Naive thymus-derived CD8-positive, alpha-beta T cell (primary cell): ENCODE results near the gene CDC20B. TPM values are rescaled to one million over a fixed set of nuclear protein-coding genes. Genes with fewer than 3 reads are reported as not detected.

Experiments used
- ATAC-seq, 2 donors: fragments of 150-1000 bp; cut with Tn5 transposase in 1 of 2; sonication (Bioruptor Pico), chemical (Tn5 transposase) in 1 of 2; 1 replicate in 1 of 2; 2 replicates in 1 of 2; pipeline ENCODE4 v1.10.0; 2021; ENCODE audit warnings: mild to moderate bottlenecking in 2 of 2, moderate library complexity in 2 of 2
- POLR2A ChIA-PET: fragments of 350-600 bp; sonication (Branson Sonifier 250); formaldehyde crosslinking; loops from one replicate; lab custom pipeline; 2021; ENCODE audit warnings: antibody characterized with exemption; lab: Charles Lee
- DNase-seq, 10 donors: peaks; one replicate each; pipeline versions ENCODE4 v3.0.0 to v3.0.0-alpha.2; 2020 to 2022
- H3K27ac Mint-ChIP-seq, 10 donors: one replicate each; pipeline ENCODE4 v1.8.0; 2020 to 2022; ENCODE audit warnings: mild to moderate bottlenecking in 10 of 10, mixed read lengths in 10 of 10, moderate library complexity in 4 of 10, inconsistent platforms in 1 of 10
- H3K27me3 Mint-ChIP-seq, 5 donors: one replicate each; pipeline ENCODE4 v1.8.0; 2021 to 2022; ENCODE audit warnings: mixed read lengths in 5 of 5
- H3K36me3 Mint-ChIP-seq, 3 donors: one replicate each; pipeline ENCODE4 v1.8.0; 2020 to 2022; ENCODE audit warnings: mixed read lengths in 3 of 3, mild to moderate bottlenecking in 2 of 3, inconsistent platforms in 1 of 3
- H3K4me1 Mint-ChIP-seq, 4 donors: one replicate each; pipeline ENCODE4 v1.8.0; 2021 to 2022; ENCODE audit warnings: mixed read lengths in 4 of 4
- H3K4me3 Mint-ChIP-seq, 10 donors: one replicate each; pipeline ENCODE4 v1.8.0; 2020 to 2022; ENCODE audit warnings: mild to moderate bottlenecking in 10 of 10, mixed read lengths in 10 of 10, moderate library complexity in 6 of 10, inconsistent platforms in 1 of 10
- H3K9me3 Mint-ChIP-seq, 9 donors: one replicate each; pipeline ENCODE4 v1.8.0; 2020 to 2022; ENCODE audit warnings: mixed read lengths in 9 of 9, mild to moderate bottlenecking in 3 of 9, inconsistent platforms in 1 of 9, moderate library complexity in 1 of 9
- polyA plus RNA-seq, 3 donors: library from polyadenylated mRNA; unstranded; fragments of 300-500 nt; fragmentation: Illumina TruSeq; gene quantifications; one replicate each; pipeline ENCODE4 v1.2.3, GENCODE V29; 2021
- total RNA-seq, 8 experiments: library from RNA in 2 of 8; stranded (reverse) in 2 of 8; gene quantifications; one replicate each; pipeline ENCODE4 v1.2.3 and lab custom pipeline; 2021 to 2026

Gene CDC20B
- total and polyA plus RNA-seq, 5 experiments from 2014 or later: not detected

GRCh38 chr5:55180016-55180415 is 7.0 kb upstream of the CDC20B start:
- ATAC-seq: no peak
- POLR2A ChIA-PET: no interaction called here
- Mint-ChIP-seq H3K36me3 (peaks cover 2 to 8% (median 4%) of the 10 kb centered on the region in 3 donors), H3K9me3 (peaks cover 0 to 8% (median 0%) of the 10 kb centered on the region in 9 donors), H3K4me1 (peaks cover 7 to 18% (median 15%) of the 10 kb centered on the region in 4 donors), H3K4me3 (no peak overlapping the region), H3K27me3 (peaks cover 42 to 76% (median 53%) of the 10 kb centered on the region in 5 donors), H3K27ac (no peak overlapping the region)
- no peak for DNase-seq

DNA sequence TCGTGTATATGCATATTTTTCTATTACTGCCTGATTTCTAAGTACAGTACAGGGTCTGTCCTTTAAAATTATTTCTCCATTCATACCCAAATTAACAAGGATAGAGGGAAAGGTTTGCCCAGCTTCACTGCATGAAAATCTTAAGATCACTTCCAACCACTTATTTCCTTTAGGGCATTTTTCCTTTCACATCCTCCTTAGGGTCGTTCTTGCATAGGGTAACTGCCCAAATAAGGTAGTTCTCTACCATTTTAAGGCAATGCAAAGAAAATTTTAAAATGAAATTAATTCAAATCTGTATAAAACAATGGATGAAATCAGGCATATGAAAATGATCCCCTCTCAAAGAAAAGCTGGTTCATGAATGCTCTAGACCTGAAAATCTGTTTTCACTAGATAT is 4.1 kb upstream of the CDC20B start:
- Mint-ChIP-seq H3K27me3 (peaks cover 50 to 87% (median 64%) of the 10 kb centered on the region in 5 donors), H3K4me3 (peak overlapping the region in 8 of 10 donors; percentile 6 to 52 (median 38)), H3K9me3 (peaks cover 0 to 5% (median 0%) of the 10 kb centered on the region in 9 donors), H3K36me3 (peaks cover 0 to 2% (median 2%) of the 10 kb centered on the region in 3 donors), H3K4me1 (peaks cover 15 to 37% (median 33%) of the 10 kb centered on the region in 4 donors), H3K27ac (no peak overlapping the region)
- ATAC-seq (no peak), DNase-seq (no peak)
- POLR2A ChIA-PET: no interaction called here

DNA sequence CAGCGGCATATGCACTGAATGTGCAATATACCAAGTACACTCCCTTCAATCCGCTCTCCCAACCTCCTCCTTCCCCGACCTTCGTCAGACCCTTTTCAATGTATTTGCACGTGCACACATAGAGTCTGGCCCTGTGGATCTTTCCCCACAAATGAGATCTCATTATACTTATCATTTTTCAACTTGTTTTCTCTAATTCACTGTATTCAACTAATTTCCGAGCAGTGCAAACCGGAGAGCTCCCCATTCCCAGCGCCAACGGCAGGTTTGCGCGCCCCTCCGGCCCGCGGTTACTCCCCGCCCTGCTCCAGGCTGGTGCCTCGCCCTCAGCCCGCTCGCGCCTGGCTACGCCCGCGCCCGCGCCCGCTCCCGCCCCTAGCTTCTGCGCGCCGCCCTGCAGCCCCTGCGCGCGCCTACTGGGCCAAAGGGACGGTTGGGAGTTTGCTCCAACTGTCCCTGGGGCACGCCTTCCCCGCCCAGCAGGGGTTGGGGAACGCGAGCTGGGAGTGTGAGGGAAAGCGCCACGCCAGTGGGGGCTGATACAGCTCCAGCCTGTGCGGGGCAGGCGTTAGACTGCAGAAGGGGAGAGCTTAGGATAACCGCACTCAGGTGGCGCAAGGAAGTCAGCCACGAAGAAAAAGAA is 3.3 kb upstream of the CDC20B start:
- Mint-ChIP-seq H3K4me3 (peak overlapping the region; percentile 16 to 70 (median 48)), H3K27me3 (peaks cover 43 to 86% (median 66%) of the 10 kb centered on the region in 5 donors), H3K4me1 (peaks cover 15 to 39% (median 34%) of the 10 kb centered on the region in 4 donors), H3K9me3 (peaks cover 0 to 5% (median 0%) of the 10 kb centered on the region in 9 donors), H3K36me3 (peaks cover 0 to 2% (median 2%) of the 10 kb centered on the region in 3 donors), H3K27ac (peak overlapping the region in 1 of 10 donors; percentile 71)
- DNase-seq (peak in 4 of 10 donors; percentile 9 to 22 (median 14)), ATAC-seq (peak in 1 of 2 donors; percentile 36)
- POLR2A ChIA-PET: interaction anchor here (1.1 kb wide), 1 partner anchor 14 kb away, joined by 4 read pairs; no protein-coding TSS in a partner anchor

GRCh38 chr5:55175781-55176175 is 2.8 kb upstream of the CDC20B start:
- ATAC-seq (no peak), DNase-seq (no peak)
- POLR2A ChIA-PET: interaction anchor here (1.1 kb wide), 1 partner anchor 14 kb away, joined by 4 read pairs; no protein-coding TSS in a partner anchor
- H3K4me1 Mint-ChIP-seq: peaks cover 15 to 39% (median 34%) of the 10 kb centered on the region in 4 donors
- H3K27me3 Mint-ChIP-seq: peaks cover 43 to 84% (median 66%) of the 10 kb centered on the region in 5 donors
- H3K4me3 Mint-ChIP-seq: peak overlapping the region in 8 of 10 donors; percentile 25 to 70 (median 62)
- H3K36me3 Mint-ChIP-seq: peaks cover 0 to 2% (median 2%) of the 10 kb centered on the region in 3 donors
- peak overlapping the region in 1 of 10 donors; percentile 71 for H3K27ac Mint-ChIP-seq
- peaks cover 0 to 5% (median 0%) of the 10 kb centered on the region in 9 donors for H3K9me3 Mint-ChIP-seq

GRCh38 chr5:55173687-55174230 is 782 bp upstream of the CDC20B start:
- H3K36me3 Mint-ChIP-seq: peaks cover 0 to 2% (median 2%) of the 10 kb centered on the region in 3 donors
- peak overlapping the region; percentile 60 to 93 (median 86) for H3K4me3 Mint-ChIP-seq
- POLR2A ChIA-PET: no interaction called here
- peak; percentile 10 to 14 for ATAC-seq
- H3K27ac Mint-ChIP-seq: peak overlapping the region in 5 of 10 donors; percentile 24 to 81 (median 72)
- peaks cover 45 to 73% (median 66%) of the 10 kb centered on the region in 5 donors for H3K27me3 Mint-ChIP-seq
- peak in 1 of 10 donors; percentile 25 for DNase-seq
- H3K4me1 Mint-ChIP-seq: peaks cover 15 to 39% (median 34%) of the 10 kb centered on the region in 4 donors
- peaks cover 0 to 5% (median 0%) of the 10 kb centered on the region in 9 donors for H3K9me3 Mint-ChIP-seq

- peaks cover 43 to 72% (median 65%) of the 10 kb centered on the region in 5 donors for H3K27me3 Mint-ChIP-seq
- peaks cover 0 to 2% (median 2%) of the 10 kb centered on the region in 3 donors for H3K36me3 Mint-ChIP-seq
- DNase-seq: peak in 9 of 10 donors; percentile 44 to 80 (median 68)
- peak; percentile 68 to 69 for ATAC-seq
- H3K4me3 Mint-ChIP-seq: peak overlapping the region; percentile 71 to 93 (median 88)
- H3K4me1 Mint-ChIP-seq: peaks cover 15 to 38% (median 34%) of the 10 kb centered on the region in 4 donors
- POLR2A ChIA-PET: interaction anchor here (1.0 kb wide), 1 partner anchor 520 kb away, joined by 4 read pairs; no protein-coding TSS in a partner anchor
- peak overlapping the region in 2 of 10 donors; percentile 18 to 71 for H3K27ac Mint-ChIP-seq
- H3K9me3 Mint-ChIP-seq: peaks cover 0 to 2% (median 0%) of the 10 kb centered on the region in 9 donors
Observed at GRCh38 chr5:55172051-55172899, 702 bp downstream of the CDC20B start.

DNA sequence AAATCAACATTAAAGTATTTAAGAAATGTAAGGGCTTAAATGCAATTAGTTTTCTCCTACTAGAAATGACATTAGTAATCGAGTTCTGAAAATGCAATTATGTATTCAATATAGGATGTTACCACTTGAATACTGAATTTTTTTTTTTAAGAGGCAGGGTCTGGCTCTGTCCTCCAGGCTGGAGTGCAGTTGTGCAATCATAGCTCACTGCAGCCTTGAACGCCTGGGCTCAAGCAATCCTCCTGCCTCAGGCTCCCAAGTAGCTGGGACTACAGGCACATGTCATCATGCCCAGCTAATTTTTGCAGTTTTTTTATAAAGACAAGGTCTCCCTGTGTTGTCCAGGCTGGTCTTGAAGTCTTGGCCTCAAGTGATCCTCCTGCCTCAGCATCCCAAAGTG is 1.5 kb downstream of the CDC20B start:
- POLR2A ChIA-PET: interaction anchor here (1.0 kb wide), 1 partner anchor 521 kb away, joined by 4 read pairs; no protein-coding TSS in a partner anchor
- Mint-ChIP-seq H3K4me3 (peak overlapping the region in 1 of 10 donors; percentile 86), H3K9me3 (peaks cover 0 to 2% (median 0%) of the 10 kb centered on the region in 9 donors), H3K27ac (no peak overlapping the region), H3K27me3 (peaks cover 39 to 70% (median 59%) of the 10 kb centered on the region in 5 donors), H3K36me3 (peaks cover 0 to 2% (median 2%) of the 10 kb centered on the region in 3 donors), H3K4me1 (peaks cover 15 to 30% (median 28%) of the 10 kb centered on the region in 4 donors)
- ATAC-seq (no peak), DNase-seq (no peak)

GRCh38 chr5:55162666-55163065 is 10.3 kb downstream of the CDC20B start:
- DNase-seq: no peak
- H3K27me3 Mint-ChIP-seq: peaks cover 16 to 53% (median 25%) of the 10 kb centered on the region in 5 donors
- H3K4me3 Mint-ChIP-seq: no peak overlapping the region
- no peaks in the 10 kb centered on the region for H3K9me3 Mint-ChIP-seq
- no peak for ATAC-seq
- H3K36me3 Mint-ChIP-seq: no peaks in the 10 kb centered on the region
- peaks cover 0 to 4% (median 0%) of the 10 kb centered on the region in 4 donors for H3K4me1 Mint-ChIP-seq
- POLR2A ChIA-PET: no interaction called here
- H3K27ac Mint-ChIP-seq: no peak overlapping the region

DNA sequence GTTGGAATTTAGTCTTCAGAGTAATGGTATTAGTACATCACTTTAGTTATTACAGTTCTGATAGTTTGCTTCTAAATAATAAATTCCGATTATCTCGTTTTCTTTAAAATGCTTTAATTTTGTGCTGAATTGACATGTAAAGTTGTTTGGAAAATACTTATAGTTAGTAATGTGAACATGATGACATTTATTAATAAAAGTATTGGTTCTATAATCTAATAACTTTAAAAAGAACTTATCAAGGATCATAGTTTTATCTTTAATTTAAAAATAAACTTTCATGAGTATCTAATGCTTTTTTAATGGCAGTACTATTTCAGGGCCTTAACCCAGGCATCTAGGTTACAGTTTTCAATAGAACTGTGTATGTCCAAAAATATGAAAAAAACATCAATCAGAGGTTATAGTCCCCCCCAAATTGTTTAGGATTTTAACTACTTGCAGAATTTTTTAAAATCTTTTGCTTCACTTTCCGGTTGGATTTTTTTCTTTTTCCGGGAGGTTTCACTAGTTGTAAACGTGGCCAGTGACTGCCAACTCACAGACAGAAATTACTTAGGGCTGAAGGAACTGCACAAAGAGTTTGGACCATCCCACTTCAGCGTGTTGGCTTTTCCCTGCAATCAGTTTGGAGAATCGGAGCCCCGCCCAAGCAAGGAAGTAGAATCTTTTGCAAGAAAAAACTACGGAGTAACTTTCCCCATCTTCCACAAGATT is 12.3 kb downstream of the CDC20B start:
- peaks cover 10 to 40% (median 17%) of the 10 kb centered on the region in 5 donors for H3K27me3 Mint-ChIP-seq
- POLR2A ChIA-PET: no interaction called here
- H3K4me3 Mint-ChIP-seq: no peak overlapping the region
- peaks cover 0 to 4% (median 0%) of the 10 kb centered on the region in 4 donors for H3K4me1 Mint-ChIP-seq
- no peak overlapping the region for H3K27ac Mint-ChIP-seq
- DNase-seq (no peak), ATAC-seq (no peak)
- H3K36me3 Mint-ChIP-seq: no peaks in the 10 kb centered on the region
- peaks cover 0 to 7% (median 2%) of the 10 kb centered on the region in 9 donors for H3K9me3 Mint-ChIP-seq

DNA sequence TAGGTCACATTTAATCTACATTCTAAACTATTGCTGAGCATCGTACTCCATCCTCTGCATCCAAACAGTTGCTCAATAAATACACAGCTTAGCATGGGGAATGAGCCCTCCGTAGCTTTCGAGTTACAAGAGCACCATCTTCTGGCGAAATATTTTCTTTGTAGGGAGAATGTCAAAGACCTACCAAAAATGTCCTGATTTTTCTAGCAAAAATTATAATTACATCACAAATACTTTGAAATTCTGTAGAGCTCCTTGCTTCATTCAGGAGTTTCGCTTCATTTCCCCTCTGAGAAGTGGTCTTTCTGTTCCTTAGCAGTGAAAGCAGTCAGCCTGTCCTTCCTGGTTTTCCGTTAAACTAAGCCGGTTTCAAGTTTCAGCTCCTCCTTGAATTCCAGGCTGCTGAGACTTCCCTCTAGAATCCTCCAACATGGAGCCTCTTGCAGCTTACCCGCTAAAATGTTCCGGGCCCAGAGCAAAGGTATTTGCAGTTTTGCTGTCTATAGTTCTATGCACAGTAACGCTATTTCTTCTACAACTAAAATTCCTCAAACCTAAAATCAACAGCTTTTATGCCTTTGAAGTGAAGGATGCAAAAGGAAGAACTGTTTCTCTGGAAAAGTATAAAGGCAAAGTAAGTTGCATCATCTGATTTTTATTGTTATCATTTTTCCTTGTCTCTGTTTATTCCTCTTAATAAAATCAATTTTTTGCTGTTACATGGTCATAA is 13.0 kb downstream of the CDC20B start, which contains the start of gene GPX8:
Gene GPX8 (plus strand): TSS at position 409 of the 730 bp plus-strand sequence. CDS start 22 bp downstream, at position 431.
- peaks cover 0 to 9% (median 2%) of the 10 kb centered on the region in 9 donors for H3K9me3 Mint-ChIP-seq
- H3K27me3 Mint-ChIP-seq: peaks cover 5 to 40% (median 13%) of the 10 kb centered on the region in 5 donors
- DNase-seq: peak in 6 of 10 donors; percentile 22 to 62 (median 52)
- no peak within 1 kb of the TSS for H3K27ac Mint-ChIP-seq
- H3K4me3 Mint-ChIP-seq: no peak within 1 kb of the TSS
- no peaks in the 10 kb centered on the region for H3K36me3 Mint-ChIP-seq
- POLR2A ChIA-PET: no interaction called here
- H3K4me1 Mint-ChIP-seq: peaks cover 0 to 4% (median 0%) of the 10 kb centered on the region in 4 donors
- ATAC-seq: peak; percentile 80 to 88

- peaks cover 0 to 10% (median 2%) of the 10 kb centered on the region in 9 donors for H3K9me3 Mint-ChIP-seq
- no peak overlapping the region for H3K4me3 Mint-ChIP-seq
- POLR2A ChIA-PET: no interaction called here
- H3K27ac Mint-ChIP-seq: no peak overlapping the region
- no peaks in the 10 kb centered on the region for H3K36me3 Mint-ChIP-seq
- ATAC-seq (no peak), DNase-seq (no peak)
- H3K27me3 Mint-ChIP-seq: peaks cover 10 to 48% (median 16%) of the 10 kb centered on the region in 5 donors
- H3K4me1 Mint-ChIP-seq: peaks cover 0 to 1% (median 0%) of the 10 kb centered on the region in 4 donors
Observed at GRCh38 chr5:55154873-55155272, 18.1 kb downstream of the CDC20B start.
